Measurements from ENCODE around the gene RGMB.

The RGMB gene

DNA sequence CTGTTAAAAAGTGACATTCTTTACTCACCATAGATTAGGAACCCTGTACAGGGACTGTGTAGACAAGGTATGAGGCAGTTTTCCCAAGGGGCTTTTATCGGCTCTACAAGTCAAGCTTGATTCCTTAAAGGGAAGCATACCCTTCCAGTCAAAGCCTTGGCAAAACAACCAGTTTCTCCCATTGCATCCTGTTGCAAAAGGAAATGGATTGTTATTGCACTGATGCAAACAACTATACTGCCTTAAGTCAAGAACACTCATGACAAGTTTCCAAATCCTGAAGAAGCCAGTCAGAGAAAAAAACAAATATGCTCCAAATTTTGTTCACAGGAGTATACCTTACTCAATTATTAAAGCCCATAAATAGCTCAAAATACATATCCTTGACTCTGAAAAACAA lies 67.5 kb downstream of the RGMB start:
- no peak for DNase-seq

DNA sequence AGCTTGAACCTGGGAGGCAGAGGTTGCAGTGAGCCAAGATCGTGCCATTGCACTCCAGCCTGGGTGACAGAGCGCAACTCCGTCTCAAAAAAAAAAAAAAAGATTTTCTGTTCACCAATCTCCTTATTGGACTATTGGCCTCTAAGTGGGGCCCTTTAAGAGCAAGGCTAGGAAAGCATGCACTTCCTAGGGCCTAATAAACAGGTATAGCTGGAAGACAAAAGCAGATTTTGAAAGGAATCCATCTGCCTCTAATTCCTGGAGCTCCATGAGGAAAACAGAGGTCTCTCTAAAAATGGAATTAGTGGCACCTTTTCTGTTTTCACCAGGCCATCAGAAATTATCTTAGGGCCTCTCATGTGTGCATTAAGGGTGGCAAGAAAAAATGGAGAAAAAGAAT lies 70.0 kb downstream of the RGMB start:
- DNase-seq, result no peak

DNA sequence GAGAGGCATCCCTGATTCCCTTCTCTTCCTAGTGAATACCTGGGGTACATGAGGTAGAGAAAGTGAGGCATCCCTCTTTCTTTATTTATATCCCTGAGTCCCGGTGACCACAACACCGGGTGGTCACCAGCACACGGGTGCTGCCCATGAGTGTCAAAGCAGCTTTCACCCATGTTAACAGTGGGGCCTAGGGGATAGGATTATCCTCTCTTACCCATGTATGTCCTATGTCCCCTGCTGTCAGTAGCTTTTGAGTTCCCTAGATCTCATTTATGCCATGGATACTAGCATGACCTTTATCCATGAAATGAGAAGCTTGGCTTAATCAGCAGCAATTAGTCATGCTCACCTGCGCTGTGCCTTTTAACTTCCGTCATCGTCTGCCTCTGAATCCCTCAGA lies 71.4 kb downstream of the RGMB start:
- no peak for DNase-seq

DNA sequence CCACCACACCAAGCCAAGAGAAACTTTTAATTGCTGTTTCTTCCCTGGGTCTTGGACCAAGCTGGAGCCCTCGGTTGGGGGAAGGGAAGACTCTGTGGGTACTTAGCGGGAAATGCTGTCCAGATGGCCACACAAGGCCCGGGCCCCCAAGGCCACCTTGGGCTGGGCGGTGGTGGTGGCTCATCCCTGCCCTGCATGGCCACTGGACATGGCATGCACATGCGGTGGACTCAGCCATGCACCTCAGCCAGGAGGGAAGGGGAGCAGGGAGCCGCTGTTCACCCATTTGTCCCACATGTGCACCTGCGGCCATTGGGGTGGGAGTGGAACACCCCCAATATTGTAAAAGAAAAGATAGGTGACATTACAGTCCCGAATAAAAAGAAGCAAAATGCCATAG lies 72.4 kb downstream of the RGMB start:
- DNase-seq, result no peak

All from NCI-H526 treated with DMSO at 0.1 percent for 48 hours (cell line).